K562 (cell line): ENCODE measurements around the gene FUT4. TPM values are rescaled to one million over a fixed set of nuclear protein-coding genes. Genes with fewer than 3 reads are reported as not detected.

ENCODE experiments used
- ATF1 ChIP-seq, 2 experiments: fragments of 450-650 bp in 1 of 2; IDR thresholded peaks; 2 replicates each; pipeline ENCODE4 v1.6.1; 2016; ENCODE audit warnings: missing compliant biosample characterization in 1 of 2, missing genetic modification characterization in 1 of 2
- CAMTA2 ChIP-seq: fragments of 250-450 bp; sonication (Bioruptor Pico); conservative IDR thresholded peaks from 2 replicates; pipeline ENCODE4 v1.5.1; 2022
- EHMT2 ChIP-seq: fragments of 450-650 bp; IDR thresholded peaks from 2 replicates; pipeline ENCODE4 v1.6.1; 2018; ENCODE audit warnings: antibody characterized with exemption
- FOSL1 ChIP-seq: fragments of 200-800 bp; sonication (Bioruptor generic); conservative IDR thresholded peaks from 2 replicates; pipeline ENCODE4 v1.6.1; 2016; ENCODE audit warnings: missing genetic modification characterization, missing compliant biosample characterization
- KLF1 ChIP-seq: fragments of 450-650 bp; IDR thresholded peaks from 2 replicates; pipeline ENCODE4 v1.6.1; 2016; ENCODE audit warnings: missing genetic modification characterization, missing compliant biosample characterization
- NONO ChIP-seq, 2 experiments: fragments of 200-400 bp in 1 of 2; fragments of 450-650 bp in 1 of 2; formaldehyde crosslinking in 1 of 2; IDR thresholded peaks; 2 replicates each; pipeline ENCODE4 v1.6.1; 2017; ENCODE audit warnings: low read depth in 2 of 2, mild to moderate bottlenecking in 2 of 2, moderate library complexity in 2 of 2, low read length in 1 of 2
- POLR2A ChIP-seq: fragments of 450-650 bp; conservative IDR thresholded peaks from 2 replicates; pipeline ENCODE4 v1.6.1; 2016
- RBFOX2 ChIP-seq: fragments of 200-400 bp; formaldehyde crosslinking; IDR thresholded peaks from 2 replicates; pipeline ENCODE4 v1.6.1; 2017; ENCODE audit warnings: low read depth, mild to moderate bottlenecking, low read length, moderate library complexity
- SIN3A ChIP-seq, 2 experiments: fragments of 150-350 bp in 1 of 2; IDR thresholded peaks; 2 replicates each; pipeline ENCODE4 v1.6.1; 2011 to 2016; ENCODE audit warnings: borderline replicate concordance in 2 of 2, low read depth in 2 of 2, low read length in 2 of 2, mild to moderate bottlenecking in 2 of 2, moderate library complexity in 2 of 2; ENCODE audit not compliant: control insufficient read depth in 1 of 2
- ZNF41 ChIP-seq: fragments of 250-450 bp; sonication (Bioruptor Pico); conservative IDR thresholded peaks from 2 replicates; pipeline ENCODE4 v1.4.0; 2020; ENCODE audit warnings: mild to moderate bottlenecking
- ZSCAN32 ChIP-seq: fragments of 450-650 bp; formaldehyde crosslinking; IDR thresholded peaks from 2 replicates; pipeline ENCODE4 v1.4.0; 2020; ENCODE audit warnings: mild to moderate bottlenecking, moderate library complexity
- polyA plus RNA-seq, 8 experiments: library from polyadenylated mRNA; depleted of rRNA in 4 of 8; stranded (reverse) in 5 of 8; unstranded in 3 of 8; fragments of >200 nt; fragmentation: Nextera tagmentation in 2 of 8; fragmentation: Illumina TruSeq in 1 of 8; extraction: Ambion mirVana in 2 of 8; extraction: Trizol in 1 of 8; gene quantifications; 2 replicates each; pipeline versions ENCODE4 v1.2.1 to v1.2.3, GENCODE V29; 2011 to 2014; ENCODE audit warnings: inconsistent platforms in 1 of 8, missing spikeins in 1 of 8
- total RNA-seq, 7 experiments: library from RNA; depleted of rRNA in 6 of 7; stranded (reverse); fragments of >200 nt in 6 of 7; fragmentation: Illumina TruSeq in 2 of 7; extraction: Trizol in 2 of 7; gene quantifications; 2 replicates each; pipeline versions ENCODE4 v1.2.1 to v1.2.3, GENCODE V29; 2011 to 2021; ENCODE audit warnings: low replicate concordance in 1 of 7
- TF ChIP-seq, protein P1 (sequence below): IDR thresholded peaks from 2 replicates; pipeline ENCODE4 v1.6.1; 2014; ENCODE audit warnings: antibody characterized with exemption
- TF ChIP-seq, protein P2 (sequence below): sonication (generic); formaldehyde crosslinking; IDR thresholded peaks from 2 replicates; pipeline ENCODE4 v1.8.1; 2022; ENCODE audit warnings: missing genetic modification reagents
- TF ChIP-seq, protein P3 (sequence below), 2 experiments: fragments of 450-650 bp; IDR thresholded peaks; 2 replicates each; pipeline ENCODE4 v1.6.1; 2016; ENCODE audit warnings: mild to moderate bottlenecking in 2 of 2, borderline replicate concordance in 1 of 2, low read depth in 1 of 2, moderate library complexity in 1 of 2
- TF ChIP-seq, protein P4 (sequence below): sonication (generic); formaldehyde crosslinking; IDR thresholded peaks from 2 replicates; pipeline ENCODE4 v1.8.0; 2022; ENCODE audit warnings: missing genetic modification reagents, mild to moderate bottlenecking, moderate library complexity, borderline replicate concordance

The FUT4 gene
- total and polyA plus RNA-seq, 9 of the 15 experiments (the other 6 are each of a cell fraction or from before 2014, with no cell fraction given): 1.1 to 8.9 (median 5.5) TPM

DNA sequence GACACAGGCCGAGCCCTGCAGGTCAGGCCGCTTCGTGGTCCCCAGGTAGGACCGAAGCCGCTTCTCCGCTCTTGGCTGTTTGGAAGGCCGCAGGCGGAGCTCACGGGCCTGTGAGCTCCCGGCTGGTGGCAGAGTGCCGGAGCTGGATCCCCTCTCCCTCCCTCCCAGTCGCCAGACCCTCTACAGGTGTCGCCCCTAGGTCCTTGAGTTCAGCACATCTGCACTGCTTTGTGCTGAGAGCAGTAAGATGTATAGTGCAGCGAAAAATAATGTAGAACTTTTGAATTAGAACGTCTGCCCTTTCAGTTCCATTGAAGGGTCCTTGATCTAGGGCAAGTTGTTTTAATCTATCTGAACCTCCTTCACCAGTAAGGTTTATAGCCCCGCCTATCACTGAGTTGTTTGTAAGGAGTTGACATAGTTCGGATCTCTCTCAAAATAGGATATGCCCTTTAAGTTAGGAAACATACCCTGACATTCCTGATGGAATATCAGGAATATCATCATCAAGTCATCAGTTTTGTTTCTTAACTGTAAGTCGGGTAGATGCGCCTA, 49.5 kb upstream of the FUT4 start (continued):
- TF ChIP-seq, protein P1, sequence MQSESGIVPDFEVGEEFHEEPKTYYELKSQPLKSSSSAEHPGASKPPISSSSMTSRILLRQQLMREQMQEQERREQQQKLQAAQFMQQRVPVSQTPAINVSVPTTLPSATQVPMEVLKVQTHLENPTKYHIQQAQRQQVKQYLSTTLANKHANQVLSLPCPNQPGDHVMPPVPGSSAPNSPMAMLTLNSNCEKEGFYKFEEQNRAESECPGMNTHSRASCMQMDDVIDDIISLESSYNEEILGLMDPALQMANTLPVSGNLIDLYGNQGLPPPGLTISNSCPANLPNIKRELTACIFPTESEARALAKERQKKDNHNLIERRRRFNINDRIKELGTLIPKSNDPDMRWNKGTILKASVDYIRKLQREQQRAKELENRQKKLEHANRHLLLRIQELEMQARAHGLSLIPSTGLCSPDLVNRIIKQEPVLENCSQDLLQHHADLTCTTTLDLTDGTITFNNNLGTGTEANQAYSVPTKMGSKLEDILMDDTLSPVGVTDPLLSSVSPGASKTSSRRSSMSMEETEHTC: no peak
- TF ChIP-seq SIN3A (IDR thresholded peaks at IDR 0.05; ENCODE audit: borderline replicate concordance in 2 of 2, control insufficient read depth in 1 of 2, low read depth in 2 of 2, low read length in 2 of 2) (0 out of 4 replicates have a peak, but pooled peaks of 1 of the 2 experiments have one; percentile 46), RBFOX2 (peak; percentile 78), NONO (IDR thresholded peaks at IDR 0.05; ENCODE audit: low read depth in 2 of 2, low read length in 1 of 2) (0 out of 4 replicates have a peak, but pooled peaks of 1 of the 2 experiments have one; percentile 29), ATF1 (CRISPR knock-in tag; IDR thresholded peaks at IDR 0.05) (no peak), ATF1 (tag; IDR thresholded peaks at IDR 0.05) (peak; percentile 49; the same call in 1 of the 2 replicates), KLF1 (tag) (no peak), POLR2A (no peak), ZSCAN32 (no peak), CAMTA2 (CRISPR knock-in tag) (no peak), FOSL1 (tag) (no peak), ZNF41 (CRISPR knock-in tag) (no peak), EHMT2 (no peak)
- TF ChIP-seq, protein P2, sequence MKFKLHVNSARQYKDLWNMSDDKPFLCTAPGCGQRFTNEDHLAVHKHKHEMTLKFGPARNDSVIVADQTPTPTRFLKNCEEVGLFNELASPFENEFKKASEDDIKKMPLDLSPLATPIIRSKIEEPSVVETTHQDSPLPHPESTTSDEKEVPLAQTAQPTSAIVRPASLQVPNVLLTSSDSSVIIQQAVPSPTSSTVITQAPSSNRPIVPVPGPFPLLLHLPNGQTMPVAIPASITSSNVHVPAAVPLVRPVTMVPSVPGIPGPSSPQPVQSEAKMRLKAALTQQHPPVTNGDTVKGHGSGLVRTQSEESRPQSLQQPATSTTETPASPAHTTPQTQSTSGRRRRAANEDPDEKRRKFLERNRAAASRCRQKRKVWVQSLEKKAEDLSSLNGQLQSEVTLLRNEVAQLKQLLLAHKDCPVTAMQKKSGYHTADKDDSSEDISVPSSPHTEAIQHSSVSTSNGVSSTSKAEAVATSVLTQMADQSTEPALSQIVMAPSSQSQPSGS (CRISPR knock-in tag): no peak
- TF ChIP-seq, protein P3, sequence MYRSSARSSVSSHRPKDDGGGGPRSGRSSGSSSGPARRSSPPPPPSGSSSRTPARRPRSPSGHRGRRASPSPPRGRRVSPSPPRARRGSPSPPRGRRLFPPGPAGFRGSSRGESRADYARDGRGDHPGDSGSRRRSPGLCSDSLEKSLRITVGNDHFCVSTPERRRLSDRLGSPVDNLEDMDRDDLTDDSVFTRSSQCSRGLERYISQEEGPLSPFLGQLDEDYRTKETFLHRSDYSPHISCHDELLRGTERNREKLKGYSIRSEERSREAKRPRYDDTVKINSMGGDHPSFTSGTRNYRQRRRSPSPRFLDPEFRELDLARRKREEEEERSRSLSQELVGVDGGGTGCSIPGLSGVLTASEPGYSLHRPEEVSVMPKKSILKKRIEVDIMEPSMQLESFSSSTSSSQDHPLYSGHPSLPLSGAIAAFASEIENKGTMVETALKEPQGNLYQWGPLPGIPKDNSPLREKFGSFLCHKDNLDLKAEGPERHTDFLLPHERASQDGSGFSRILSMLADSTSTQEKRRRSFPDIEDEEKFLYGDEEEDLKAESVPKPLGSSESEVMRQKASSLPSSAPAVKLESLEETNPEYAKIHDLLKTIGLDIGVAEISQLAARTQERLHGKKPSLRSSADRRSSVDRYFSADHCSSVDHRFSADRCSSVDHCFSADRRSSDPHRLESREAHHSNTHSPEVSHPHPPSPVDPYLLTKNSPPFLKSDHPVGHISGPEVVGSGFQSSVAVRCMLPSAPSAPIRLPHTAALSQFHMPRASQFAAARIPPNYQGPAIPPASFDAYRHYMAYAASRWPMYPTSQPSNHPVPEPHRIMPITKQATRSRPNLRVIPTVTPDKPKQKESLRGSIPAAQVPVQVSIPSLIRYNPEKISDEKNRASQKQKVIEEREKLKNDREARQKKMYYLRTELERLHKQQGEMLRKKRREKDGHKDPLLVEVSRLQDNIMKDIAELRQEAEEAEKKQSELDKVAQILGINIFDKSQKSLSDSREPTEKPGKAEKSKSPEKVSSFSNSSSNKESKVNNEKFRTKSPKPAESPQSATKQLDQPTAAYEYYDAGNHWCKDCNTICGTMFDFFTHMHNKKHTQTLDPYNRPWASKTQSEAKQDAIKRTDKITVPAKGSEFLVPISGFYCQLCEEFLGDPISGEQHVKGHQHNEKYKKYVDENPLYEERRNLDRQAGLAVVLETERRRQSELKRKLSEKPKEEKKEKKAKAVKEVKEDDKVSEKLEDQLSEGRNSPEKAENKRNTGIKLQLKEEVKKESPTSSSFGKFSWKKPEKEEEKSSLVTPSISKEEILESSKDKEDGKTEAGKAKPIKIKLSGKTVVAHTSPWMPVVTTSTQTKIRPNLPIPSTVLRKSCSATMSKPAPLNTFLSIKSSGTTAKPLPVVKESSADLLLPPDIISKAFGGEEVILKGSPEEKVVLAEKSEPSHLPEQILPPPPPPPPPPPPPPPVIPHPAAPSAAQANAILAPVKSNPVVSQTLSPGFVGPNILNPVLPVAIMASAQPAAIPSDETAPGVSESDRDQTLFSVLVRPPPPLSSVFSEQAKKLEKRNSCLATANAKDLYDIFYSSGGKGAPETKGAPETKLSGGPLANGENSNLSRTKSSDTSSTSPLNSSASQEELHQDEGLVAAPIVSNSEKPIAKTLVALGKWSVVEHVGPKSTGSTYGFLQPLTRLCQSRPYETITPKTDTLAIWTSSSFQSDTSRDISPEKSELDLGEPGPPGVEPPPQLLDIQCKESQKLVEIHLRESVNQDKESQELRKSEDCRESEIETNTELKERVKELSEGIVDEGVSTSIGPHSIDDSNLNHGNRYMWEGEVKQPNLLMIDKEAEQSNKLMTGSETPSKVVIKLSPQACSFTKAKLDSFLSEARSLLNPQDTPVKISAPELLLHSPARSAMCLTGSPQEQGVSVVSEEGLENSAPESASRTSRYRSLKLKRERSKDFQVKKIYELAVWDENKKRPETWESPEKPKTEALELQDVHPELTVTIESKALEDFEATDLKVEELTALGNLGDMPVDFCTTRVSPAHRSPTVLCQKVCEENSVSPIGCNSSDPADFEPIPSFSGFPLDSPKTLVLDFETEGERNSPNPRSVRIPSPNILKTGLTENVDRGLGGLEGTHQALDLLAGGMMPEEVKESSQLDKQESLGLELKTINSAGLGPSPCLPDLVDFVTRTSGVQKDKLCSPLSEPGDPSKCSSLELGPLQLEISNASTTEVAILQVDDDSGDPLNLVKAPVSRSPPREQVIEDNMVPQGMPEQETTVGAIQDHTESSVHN (IDR thresholded peaks at IDR 0.05; ENCODE audit: borderline replicate concordance in 1 of 2, low read depth in 1 of 2): no peak
- TF ChIP-seq, protein P4, sequence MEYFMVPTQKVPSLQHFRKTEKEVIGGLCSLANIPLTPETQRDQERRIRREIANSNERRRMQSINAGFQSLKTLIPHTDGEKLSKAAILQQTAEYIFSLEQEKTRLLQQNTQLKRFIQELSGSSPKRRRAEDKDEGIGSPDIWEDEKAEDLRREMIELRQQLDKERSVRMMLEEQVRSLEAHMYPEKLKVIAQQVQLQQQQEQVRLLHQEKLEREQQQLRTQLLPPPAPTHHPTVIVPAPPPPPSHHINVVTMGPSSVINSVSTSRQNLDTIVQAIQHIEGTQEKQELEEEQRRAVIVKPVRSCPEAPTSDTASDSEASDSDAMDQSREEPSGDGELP: 0 out of 2 replicates have a peak, but pooled peaks have one; percentile 37
